Activated naive CD8-positive, alpha-beta T cell treated with anti-CD3 and anti-CD28 coated beads for 36 hours (primary cell): ENCODE results near the gene TAL2. TPM values are rescaled to one million over a fixed set of nuclear protein-coding genes. Genes with fewer than 3 reads are reported as not detected.

Source experiments
- DNase-seq: peaks from one replicate; pipeline ENCODE4 v3.0.0; 2021
- H3K27ac Mint-ChIP-seq: one replicate; pipeline ENCODE4 v1.8.0; 2022; ENCODE audit warnings: mild to moderate bottlenecking, moderate library complexity, mixed read lengths
- H3K27me3 Mint-ChIP-seq: one replicate; pipeline ENCODE4 v1.8.0; 2022; ENCODE audit warnings: mild to moderate bottlenecking, mixed read lengths
- H3K36me3 Mint-ChIP-seq: one replicate; pipeline ENCODE4 v1.8.0; 2021; ENCODE audit warnings: mild to moderate bottlenecking, mixed read lengths
- H3K4me1 Mint-ChIP-seq: one replicate; pipeline ENCODE4 v1.8.0; 2021; ENCODE audit warnings: mixed read lengths
- H3K4me3 Mint-ChIP-seq: one replicate; pipeline ENCODE4 v1.8.0; 2022; ENCODE audit warnings: mild to moderate bottlenecking, moderate library complexity, mixed read lengths
- H3K9me3 Mint-ChIP-seq: one replicate; pipeline ENCODE4 v1.8.0; 2022; ENCODE audit warnings: mixed read lengths
- total RNA-seq, 2 experiments: library from RNA; stranded (reverse); gene quantifications; one replicate each; pipeline ENCODE4 v1.2.3, GENCODE V29; 2021

The TAL2 gene
- not detected for total RNA-seq

GRCh38 chr9:105662184-105663104 lies at the start of gene TAL2:
Gene TAL2, plus strand, starts transcription at chr9:105662457. Its CDS starts 40 bp downstream, at chr9:105662497.
- DNase-seq = no peak
- Mint-ChIP-seq H3K4me3 (no peak within 1 kb of the TSS), H3K36me3 (no peaks in the 10 kb centered on the region), H3K27me3 (peaks cover 18% of the 10 kb centered on the region), H3K4me1 (no peaks in the 10 kb centered on the region), H3K9me3 (no peaks in the 10 kb centered on the region), H3K27ac (no peak within 1 kb of the TSS)

DNA sequence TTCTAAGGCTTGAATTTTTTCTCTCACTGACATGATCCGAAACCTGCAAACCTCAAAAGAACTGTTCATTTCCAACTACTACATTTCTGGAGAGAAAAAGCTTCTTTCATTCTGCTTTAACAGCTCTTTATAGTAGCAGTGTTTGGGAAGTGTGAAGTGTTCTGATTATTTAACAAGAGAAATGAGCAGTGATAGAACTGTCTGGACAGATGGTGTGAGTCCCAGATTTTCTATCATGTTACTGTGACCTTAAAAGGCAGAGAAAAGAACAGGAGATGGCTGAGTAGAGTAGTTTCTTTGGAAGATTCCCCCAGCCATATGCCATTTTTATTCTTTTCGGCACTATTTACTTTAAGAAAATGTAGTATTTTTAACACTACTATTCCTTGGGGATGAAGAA lies 41.3 kb upstream of the TAL2 start:
- H3K36me3 Mint-ChIP-seq = peaks cover 5% of the 10 kb centered on the region
- no peak overlapping the region for H3K27ac Mint-ChIP-seq
- DNase-seq = no peak
- no peaks in the 10 kb centered on the region for H3K27me3 Mint-ChIP-seq
- H3K4me3 Mint-ChIP-seq = no peak overlapping the region
- no peaks in the 10 kb centered on the region for H3K4me1 Mint-ChIP-seq
- H3K9me3 Mint-ChIP-seq = no peaks in the 10 kb centered on the region

GRCh38 chr9:105625088-105625487 lies 37.2 kb upstream of the TAL2 start:
- no peak for DNase-seq
- Mint-ChIP-seq H3K9me3 (peaks cover 2% of the 10 kb centered on the region), H3K36me3 (peaks cover 34% of the 10 kb centered on the region), H3K4me3 (no peak overlapping the region), H3K27ac (no peak overlapping the region), H3K27me3 (no peaks in the 10 kb centered on the region), H3K4me1 (no peaks in the 10 kb centered on the region)

DNA sequence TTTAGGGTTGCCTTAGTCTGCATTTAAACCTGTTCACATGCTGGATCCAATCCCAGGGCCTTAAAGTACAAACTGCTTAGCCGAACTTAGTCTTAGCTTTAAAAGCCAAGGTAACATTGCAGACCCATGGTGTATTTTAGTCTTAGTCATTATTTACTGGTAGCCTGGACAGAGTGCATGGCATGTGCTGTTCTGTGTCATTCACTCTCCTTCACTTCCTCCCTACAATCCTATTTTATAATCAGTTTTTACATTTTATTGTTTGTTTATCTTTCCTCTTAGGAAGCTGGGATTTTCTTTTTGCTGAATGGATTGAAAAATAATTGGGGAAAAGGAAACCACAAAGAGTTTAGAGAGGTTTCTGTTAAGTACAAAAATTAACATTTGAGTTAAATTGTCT lies 29.4 kb upstream of the TAL2 start:
- Mint-ChIP-seq H3K36me3 (peaks cover 33% of the 10 kb centered on the region), H3K27me3 (no peaks in the 10 kb centered on the region), H3K9me3 (peaks cover 3% of the 10 kb centered on the region), H3K4me1 (no peaks in the 10 kb centered on the region), H3K27ac (no peak overlapping the region), H3K4me3 (no peak overlapping the region)
- no peak for DNase-seq

DNA sequence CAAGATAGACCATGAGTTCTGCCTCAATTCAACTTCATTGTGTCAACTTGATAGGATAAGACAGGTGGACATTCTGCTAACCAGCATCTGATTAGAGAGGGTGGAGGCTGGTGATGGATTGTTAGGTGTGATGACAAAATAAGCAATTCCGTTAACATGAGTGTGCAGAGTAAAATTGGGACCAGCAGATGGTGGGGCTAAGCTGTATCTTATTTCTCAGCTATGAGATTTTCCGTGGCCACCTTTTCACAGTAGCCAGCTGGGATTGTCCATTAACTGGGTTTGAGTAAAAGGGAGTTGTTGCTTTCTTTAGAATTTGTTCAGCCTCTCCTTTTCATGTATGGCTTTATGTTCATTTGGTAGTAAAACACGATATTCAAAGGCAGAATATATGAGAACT lies 28.8 kb upstream of the TAL2 start:
- H3K27ac Mint-ChIP-seq = no peak overlapping the region
- no peak overlapping the region for H3K4me3 Mint-ChIP-seq
- no peak for DNase-seq
- no peaks in the 10 kb centered on the region for H3K4me1 Mint-ChIP-seq
- peaks cover 3% of the 10 kb centered on the region for H3K9me3 Mint-ChIP-seq
- no peaks in the 10 kb centered on the region for H3K27me3 Mint-ChIP-seq
- H3K36me3 Mint-ChIP-seq = peaks cover 31% of the 10 kb centered on the region

DNA sequence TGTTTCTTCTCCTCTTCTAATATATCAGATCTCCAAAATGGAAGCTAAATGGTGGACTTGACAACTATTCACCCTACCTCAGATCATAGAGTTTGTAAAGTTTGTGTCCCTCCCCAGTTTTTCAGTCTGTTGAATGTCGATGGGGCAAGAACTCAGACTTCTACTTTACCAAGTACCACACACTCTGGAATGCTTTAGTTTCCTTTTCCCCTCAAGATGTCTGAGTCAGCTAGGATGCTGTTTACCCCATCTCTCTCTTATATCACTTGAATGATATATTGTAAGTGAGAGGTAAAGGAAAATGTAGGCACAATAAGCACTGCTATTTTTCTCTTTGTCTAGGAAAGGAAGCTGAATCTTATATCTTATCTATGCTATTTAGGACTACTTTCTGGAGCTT lies 25.9 kb upstream of the TAL2 start:
- peaks cover 24% of the 10 kb centered on the region for H3K36me3 Mint-ChIP-seq
- H3K27ac Mint-ChIP-seq = no peak overlapping the region
- H3K4me1 Mint-ChIP-seq = peaks cover 2% of the 10 kb centered on the region
- no peak for DNase-seq
- H3K9me3 Mint-ChIP-seq = no peaks in the 10 kb centered on the region
- no peak overlapping the region for H3K4me3 Mint-ChIP-seq
- no peaks in the 10 kb centered on the region for H3K27me3 Mint-ChIP-seq

DNA sequence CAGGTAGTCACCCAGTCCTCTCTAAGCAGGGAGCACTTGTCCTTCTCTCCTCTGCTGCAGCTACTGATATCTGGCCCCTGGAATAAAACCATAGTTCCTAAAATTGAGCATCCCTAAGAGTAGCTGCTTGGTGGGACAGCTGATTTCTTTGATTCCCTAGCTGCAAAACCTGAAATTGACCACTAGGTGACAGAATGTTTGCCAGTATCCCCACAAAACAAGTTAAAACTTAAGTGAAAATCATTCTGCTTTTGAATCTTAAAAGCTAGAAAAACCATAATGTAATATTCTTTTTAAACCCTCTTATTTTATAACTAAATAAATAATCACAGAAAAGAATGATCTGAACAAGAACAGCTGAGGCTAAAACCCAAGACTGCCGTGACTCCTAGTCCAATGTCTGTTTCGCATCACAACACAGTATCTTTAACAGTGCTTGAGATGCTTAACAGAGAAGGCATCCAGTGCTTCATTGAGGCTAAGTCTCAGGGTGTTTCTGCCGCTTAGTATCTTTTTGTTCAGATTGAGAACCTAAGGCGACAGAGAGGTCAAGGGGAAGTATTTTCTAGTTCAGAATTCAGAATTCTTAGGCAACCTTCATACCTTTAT lies 24.4 kb upstream of the TAL2 start:
- H3K36me3 Mint-ChIP-seq = peaks cover 32% of the 10 kb centered on the region
- no peak overlapping the region for H3K4me3 Mint-ChIP-seq
- H3K9me3 Mint-ChIP-seq = no peaks in the 10 kb centered on the region
- H3K27me3 Mint-ChIP-seq = no peaks in the 10 kb centered on the region
- DNase-seq = no peak
- no peak overlapping the region for H3K27ac Mint-ChIP-seq
- peaks cover 2% of the 10 kb centered on the region for H3K4me1 Mint-ChIP-seq

DNA sequence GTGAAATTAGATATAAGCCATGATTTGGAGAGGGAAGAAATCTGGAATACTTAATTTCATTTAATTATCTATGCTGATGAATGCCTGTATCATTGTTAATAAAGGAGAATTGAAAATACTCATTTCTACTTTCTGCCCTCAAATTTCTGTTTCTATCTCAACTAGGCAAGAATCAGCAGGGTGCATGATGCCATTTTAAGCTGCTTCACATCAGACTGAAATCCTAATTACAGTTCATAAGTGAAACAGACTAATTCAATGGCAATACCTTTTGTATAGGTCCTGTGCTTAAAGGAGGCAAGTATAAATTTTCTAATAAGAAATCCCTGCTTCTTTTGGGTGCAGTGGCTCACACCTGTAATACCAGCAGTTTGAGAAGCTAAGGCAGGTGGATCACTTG lies 22.3 kb upstream of the TAL2 start:
- Mint-ChIP-seq H3K4me3 (no peak overlapping the region), H3K9me3 (no peaks in the 10 kb centered on the region), H3K36me3 (peaks cover 33% of the 10 kb centered on the region), H3K4me1 (peaks cover 2% of the 10 kb centered on the region), H3K27me3 (no peaks in the 10 kb centered on the region), H3K27ac (no peak overlapping the region)
- no peak for DNase-seq

GRCh38 chr9:105643795-105644194 lies 18.5 kb upstream of the TAL2 start:
- Mint-ChIP-seq H3K9me3 (no peaks in the 10 kb centered on the region), H3K4me3 (no peak overlapping the region), H3K4me1 (peaks cover 2% of the 10 kb centered on the region), H3K36me3 (peaks cover 21% of the 10 kb centered on the region), H3K27me3 (no peaks in the 10 kb centered on the region), H3K27ac (no peak overlapping the region)
- DNase-seq = no peak

- Mint-ChIP-seq H3K27me3 (no peaks in the 10 kb centered on the region), H3K4me1 (no peaks in the 10 kb centered on the region), H3K4me3 (no peak overlapping the region), H3K36me3 (peaks cover 5% of the 10 kb centered on the region), H3K27ac (no peak overlapping the region), H3K9me3 (no peaks in the 10 kb centered on the region)
- DNase-seq = no peak
These were observed 15.2 kb upstream of the TAL2 start for GRCh38 chr9:105646879-105647594.

- no peaks in the 10 kb centered on the region for H3K27me3 Mint-ChIP-seq
- no peak for DNase-seq
- no peaks in the 10 kb centered on the region for H3K9me3 Mint-ChIP-seq
- no peaks in the 10 kb centered on the region for H3K4me1 Mint-ChIP-seq
- no peak overlapping the region for H3K27ac Mint-ChIP-seq
- H3K4me3 Mint-ChIP-seq = no peak overlapping the region
- H3K36me3 Mint-ChIP-seq = peaks cover 3% of the 10 kb centered on the region
These were observed 14.5 kb upstream of the TAL2 start for GRCh38 chr9:105647595-105648349.

DNA sequence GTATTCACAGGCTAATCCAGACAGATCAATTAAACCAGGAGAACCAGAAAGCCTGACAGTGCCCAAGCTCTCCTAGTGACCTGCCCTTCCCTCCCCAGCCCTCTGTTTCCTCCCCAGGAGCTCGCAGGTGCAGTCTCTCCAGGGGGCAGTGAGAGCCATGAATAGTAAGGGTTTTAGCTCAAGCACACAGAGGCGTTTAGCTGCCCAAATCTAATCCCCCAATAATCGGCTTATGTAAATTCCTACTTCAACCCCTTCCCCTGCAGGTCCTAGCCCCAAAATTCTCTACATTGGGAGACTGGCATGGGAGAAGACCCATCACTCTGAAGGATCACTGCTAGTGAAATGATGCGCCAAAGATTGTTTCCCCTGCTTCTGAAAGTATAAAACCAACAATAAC lies 10.5 kb upstream of the TAL2 start:
- Mint-ChIP-seq H3K4me1 (peaks cover 4% of the 10 kb centered on the region), H3K9me3 (no peaks in the 10 kb centered on the region), H3K27me3 (peaks cover 25% of the 10 kb centered on the region), H3K4me3 (no peak overlapping the region), H3K27ac (no peak overlapping the region), H3K36me3 (peaks cover 1% of the 10 kb centered on the region)
- DNase-seq = no peak

GRCh38 chr9:105656131-105656921 lies 5.9 kb upstream of the TAL2 start:
- Mint-ChIP-seq H3K36me3 (no peaks in the 10 kb centered on the region), H3K27me3 (peaks cover 49% of the 10 kb centered on the region)
- peak; percentile 10 for DNase-seq

DNA sequence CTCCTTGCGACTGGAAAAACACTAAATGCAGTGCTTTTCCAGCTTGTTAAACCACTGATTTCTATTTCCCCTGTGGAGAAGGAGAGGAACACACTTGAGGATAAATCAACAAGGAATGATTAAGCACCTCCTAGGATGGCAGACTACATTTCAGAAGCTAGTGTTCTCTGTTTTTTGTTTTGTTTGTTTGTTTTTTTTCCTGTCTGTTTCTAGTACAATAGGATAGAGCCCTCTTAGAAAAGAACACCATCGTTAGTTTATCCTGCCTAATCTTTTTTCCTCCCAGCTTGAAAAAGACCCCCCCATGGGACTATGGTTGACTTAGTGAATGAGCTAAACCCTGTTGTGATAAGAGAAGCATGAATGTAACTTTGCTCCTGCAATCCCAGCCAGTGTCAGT lies 3.9 kb upstream of the TAL2 start:
- Mint-ChIP-seq H3K27ac (no peak overlapping the region), H3K36me3 (no peaks in the 10 kb centered on the region), H3K4me1 (peaks cover 7% of the 10 kb centered on the region), H3K9me3 (no peaks in the 10 kb centered on the region), H3K4me3 (no peak overlapping the region), H3K27me3 (peaks cover 49% of the 10 kb centered on the region)
- no peak for DNase-seq

More at GRCh38 chr9:105656131-105656921, 5.9 kb upstream of the TAL2 start:
- no peak overlapping the region for H3K27ac Mint-ChIP-seq
- peaks cover 7% of the 10 kb centered on the region for H3K4me1 Mint-ChIP-seq
- H3K4me3 Mint-ChIP-seq = peak overlapping the region; percentile 70
- no peaks in the 10 kb centered on the region for H3K9me3 Mint-ChIP-seq
